Left lung (tissue), 10 donors: ENCODE data around the gene RASGRF2. TPM values are rescaled to one million over a fixed set of nuclear protein-coding genes. Genes with fewer than 3 reads are reported as not detected.

Source experiments
- ATAC-seq: fragments of 200-7000 bp; cut with Tn5 transposase; one replicate; pipeline ENCODE4 v1.9.1; 2020; ENCODE audit warnings: moderate library complexity
- DNase-seq, 4 donors: peaks; one replicate each; pipeline ENCODE4 v3.0.0-alpha.2; 2013 to 2020
- H3K27ac ChIP-seq, 2 donors: fragments of 200-600 bp; sonication (generic) in 1 of 2; one replicate each; pipeline versions ENCODE4 v1.5.0 to v1.8.0; 2020 to 2021
- H3K27me3 ChIP-seq, 2 donors: fragments of 200-600 bp; sonication (generic) in 1 of 2; one replicate each; pipeline versions ENCODE4 v1.5.0 to v1.8.0; 2020 to 2021
- H3K36me3 ChIP-seq, 2 donors: fragments of 200-600 bp; sonication (generic) in 1 of 2; one replicate each; pipeline versions ENCODE4 v1.5.0 to v1.8.0; 2020 to 2021
- H3K4me1 ChIP-seq, 2 donors: fragments of 200-600 bp; one replicate each; pipeline ENCODE4 v1.8.0; 2021
- H3K4me3 ChIP-seq, 2 donors: fragments of 200-600 bp; sonication (generic) in 1 of 2; one replicate each; pipeline versions ENCODE4 v1.5.0 to v1.8.0; 2020 to 2021; ENCODE audit warnings: mild to moderate bottlenecking in 1 of 2
- H3K9me3 ChIP-seq, 2 donors: fragments of 200-600 bp; sonication (generic) in 1 of 2; one replicate each; pipeline versions ENCODE4 v1.5.0 to v1.8.0; 2020 to 2021
- CTCF ChIP-seq, 2 donors: fragments of 200-600 bp; sonication (generic) in 1 of 2; IDR thresholded peaks; one replicate each; pipeline versions ENCODE4 v1.5.0 to v1.8.0; 2021; ENCODE audit warnings: antibody characterized with exemption in 2 of 2
- intact Hi-C, 2 donors: fragments of 100-400 bp; cut with DNase I; formaldehyde crosslinking; loops; one replicate each; pipeline versions ENCODE4 v1.11.2 to v1.14.2; 2022
- polyA plus RNA-seq, 6 donors: library from polyadenylated mRNA; unstranded; fragments of 120-200 nt; gene quantifications; one replicate each; pipeline ENCODE4 v1.2.1, GENCODE V29; 2013; ENCODE audit not compliant: insufficient read length in 6 of 6
- total RNA-seq, 2 donors: library from RNA; stranded (reverse); fragmentation: NEBNext Ultra II Directional; extraction: Animal tissue kit (Norgen Biotek cat#: 25700); gene quantifications; one replicate each; pipeline ENCODE4 v1.2.1, GENCODE V29; 2021
- donor health status: DM: no; HTN: yes; CAD: no.
- donor health status: DM: no; HTN: no; CAD: no.

The RASGRF2 gene
- total and polyA plus RNA-seq, 8 donors: 1.3 to 7.5 (median 2.8) TPM

DNA sequence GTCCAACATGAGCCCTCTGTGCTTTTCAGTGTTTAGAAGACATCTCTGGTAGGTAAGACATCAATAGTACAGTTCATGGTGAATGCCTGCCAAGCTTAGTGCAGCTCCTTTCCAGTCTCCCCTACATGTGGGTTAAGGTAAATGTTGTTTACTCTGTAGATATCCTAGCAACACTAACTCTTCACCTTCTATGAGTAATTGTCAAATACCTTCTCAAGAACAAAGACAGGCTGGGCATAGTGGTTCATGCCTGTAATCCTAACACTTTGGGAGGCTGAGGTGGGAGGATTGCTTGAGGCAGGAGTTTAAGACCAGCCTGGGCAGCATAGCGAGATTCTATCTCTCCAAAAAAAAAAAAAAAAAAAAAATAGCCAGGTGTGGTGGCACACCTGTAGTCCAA lies 18.7 kb upstream of the RASGRF2 start:
- Histone ChIP-seq H3K27me3 (no peaks in the 10 kb centered on the region), H3K27ac (no peak overlapping the region), H3K4me3 (no peak overlapping the region), H3K9me3 (no peaks in the 10 kb centered on the region), H3K4me1 (no peaks in the 10 kb centered on the region), H3K36me3 (no peaks in the 10 kb centered on the region)
- intact Hi-C loops: no loop called here
- DNase-seq: no peak
- TF ChIP-seq CTCF (IDR thresholded peaks at IDR 0.05): no peak
- no peak for ATAC-seq

- intact Hi-C loops: no loop called here
Measured at GRCh38 chr5:80951366-80951765, 8.8 kb upstream of the RASGRF2 start.

DNA sequence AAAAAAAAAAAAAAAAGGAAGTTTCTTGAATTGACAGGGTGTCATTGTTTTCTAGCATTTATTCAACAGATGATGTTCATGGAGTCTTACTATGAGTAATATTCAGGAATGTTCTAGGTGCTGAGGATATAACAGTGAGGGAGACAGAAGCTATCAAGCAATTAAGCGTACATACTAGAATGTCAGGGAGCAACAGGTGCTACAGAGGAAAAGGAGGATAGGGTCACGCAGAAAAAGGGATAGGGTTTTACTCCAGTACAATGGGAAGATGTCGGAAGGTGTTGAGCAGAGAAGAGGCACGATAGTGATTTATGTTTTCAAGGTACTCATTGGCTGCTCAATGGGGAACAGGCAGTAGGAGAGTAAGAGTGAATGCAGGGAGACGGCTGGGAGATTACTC lies 6.6 kb upstream of the RASGRF2 start:
- TF ChIP-seq CTCF (IDR thresholded peaks at IDR 0.05): no peak

More at GRCh38 chr5:80951366-80951765, 8.8 kb upstream of the RASGRF2 start:
- Histone ChIP-seq H3K36me3 (no peaks in the 10 kb centered on the region), H3K27ac (no peak overlapping the region), H3K27me3 (peaks cover 0 to 6% of the 10 kb centered on the region in 2 donors), H3K9me3 (peaks cover 0 to 5% of the 10 kb centered on the region in 2 donors), H3K4me1 (no peaks in the 10 kb centered on the region), H3K4me3 (no peak overlapping the region)
- DNase-seq (no peak), ATAC-seq (no peak)
- TF ChIP-seq CTCF (IDR thresholded peaks at IDR 0.05): no peak

DNA sequence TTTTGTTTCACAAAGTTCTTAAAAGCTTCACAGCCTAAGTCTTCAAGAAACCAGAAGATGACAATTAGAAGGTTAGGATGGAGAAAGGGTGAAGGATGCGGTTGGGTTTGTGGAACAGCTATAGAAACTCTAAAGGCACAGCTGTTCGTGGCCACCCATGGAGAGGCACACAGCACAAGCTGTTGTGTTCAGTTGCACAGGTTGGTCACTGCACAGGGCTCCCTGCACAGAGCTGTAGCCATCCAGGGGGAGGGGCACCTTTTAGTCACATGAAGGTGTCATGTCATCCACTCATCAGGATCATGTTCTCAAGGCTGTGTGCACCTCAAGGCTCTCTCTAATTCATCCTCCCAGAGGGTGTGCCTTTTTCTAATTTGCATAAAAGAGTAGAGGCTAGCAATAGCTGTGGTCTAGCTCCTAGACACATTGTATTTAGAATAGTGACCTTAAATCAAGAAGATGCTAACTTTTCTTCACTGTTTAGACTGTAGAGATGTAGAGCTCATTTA lies 5.0 kb upstream of the RASGRF2 start:
- Histone ChIP-seq H3K9me3 (no peaks in the 10 kb centered on the region), H3K4me3 (no peak overlapping the region), H3K36me3 (no peaks in the 10 kb centered on the region), H3K27me3 (peaks cover 21 to 44% of the 10 kb centered on the region in 2 donors), H3K27ac (no peak overlapping the region), H3K4me1 (no peaks in the 10 kb centered on the region)
- DNase-seq: no peak
- TF ChIP-seq CTCF (IDR thresholded peaks at IDR 0.05): no peak
- intact Hi-C loops: no loop called here
- no peak for ATAC-seq

More for the DNA sequence above, 6.6 kb upstream of the RASGRF2 start:
- DNase-seq (no peak), ATAC-seq (no peak)
- Histone ChIP-seq H3K27me3 (peaks cover 10 to 28% of the 10 kb centered on the region in 2 donors), H3K4me1 (no peaks in the 10 kb centered on the region), H3K36me3 (no peaks in the 10 kb centered on the region), H3K27ac (no peak overlapping the region), H3K4me3 (no peak overlapping the region), H3K9me3 (no peaks in the 10 kb centered on the region)
- intact Hi-C loops: no loop called here

DNA sequence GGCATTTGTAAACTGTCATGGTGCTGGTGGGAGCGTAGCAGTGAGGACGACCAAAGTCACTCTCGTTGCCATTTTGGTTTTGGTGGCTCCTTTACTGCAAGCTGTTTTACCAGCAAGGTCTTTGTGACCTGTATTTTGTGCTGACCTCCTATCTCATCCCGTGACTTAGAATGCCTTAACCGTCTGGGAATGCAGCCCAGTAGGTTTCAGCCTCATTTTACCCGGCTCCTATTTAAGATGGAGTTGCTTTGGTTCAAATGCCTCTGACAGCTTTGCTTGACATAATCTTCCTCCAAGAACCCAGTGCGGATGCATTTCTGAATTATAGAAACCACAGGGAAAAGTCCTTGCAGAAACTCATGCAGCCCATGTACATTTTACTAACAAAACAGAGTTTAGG lies 3.9 kb upstream of the RASGRF2 start:
- no peak overlapping the region for H3K4me3 ChIP-seq
- DNase-seq (no peak), ATAC-seq (no peak)
- H3K27me3 ChIP-seq: peaks cover 27 to 55% of the 10 kb centered on the region in 2 donors
- TF ChIP-seq CTCF (IDR thresholded peaks at IDR 0.05): no peak
- no peaks in the 10 kb centered on the region for H3K36me3 ChIP-seq
- H3K27ac ChIP-seq: no peak overlapping the region
- H3K9me3 ChIP-seq: no peaks in the 10 kb centered on the region
- intact Hi-C loops: no loop called here
- H3K4me1 ChIP-seq: peaks cover 6 to 9% of the 10 kb centered on the region in 2 donors
